ENCODE data around the gene PDCL3. TPM values are rescaled to one million over a fixed set of nuclear protein-coding genes. Genes with fewer than 3 reads are reported as not detected.

PDCL3 gene
- polyA plus RNA-seq, 1 donor (not counting 4 experiments of a cell fraction or from before 2014, with no cell fraction given): 42.2 TPM

- Histone ChIP-seq H2AFZ (ENCODE audit: control insufficient read depth, low read length) (no peak overlapping the region), H3K4me3 (ENCODE audit: control insufficient read depth in 2 of 3, extremely low read depth in 1 of 3, insufficient read depth in 2 of 3, low read depth in 1 of 3, low read length in 3 of 3) (no peak overlapping the region), H3K9me3 (ENCODE audit: control insufficient read depth, low read depth, low read length) (no peaks in the 10 kb centered on the region), H3K79me2 (ENCODE audit: control insufficient read depth, insufficient read depth, low read length) (no peaks in the 10 kb centered on the region), H3K9ac (ENCODE audit: control insufficient read depth, extremely low read depth, insufficient read depth, low read length) (no peak overlapping the region), H4K20me1 (ENCODE audit: control insufficient read depth, extremely low read depth, insufficient read depth, low read length) (no peaks in the 10 kb centered on the region), H3K4me1 (ENCODE audit: control insufficient read depth, extremely low read depth, insufficient read depth, low read length) (no peaks in the 10 kb centered on the region), H3K36me3 (ENCODE audit: control insufficient read depth in 2 of 2, extremely low read depth in 1 of 2, insufficient read depth in 2 of 2, low read length in 2 of 2) (no peaks in the 10 kb centered on the region), H3K9me1 (ENCODE audit: control insufficient read depth, extremely low read depth, insufficient read depth, low read length) (no peaks in the 10 kb centered on the region), H3K27me3 (ENCODE audit: control insufficient read depth, extremely low read depth, insufficient read depth, low read length) (no peaks in the 10 kb centered on the region), H3K4me2 (ENCODE audit: control insufficient read depth, extremely low read depth, insufficient read depth, low read depth, low read length) (no peak overlapping the region), H3K27ac (ENCODE audit: control insufficient read depth, insufficient read depth, low read length) (no peak overlapping the region)
- dilution Hi-C loops (cut with MboI; ENCODE audit: extremely low pct_ligation_motif_present, low sequenced_read_pairs): no loop called here
- TF ChIP-seq EZH2 (IDR thresholded peaks at IDR 0.05; ENCODE audit: low read length): no peak
- no peak for TF ChIP-seq CTCF (optimal IDR thresholded peaks at IDR 0.05 in 1 of 3, IDR thresholded peaks at IDR 0.05 in 1 of 3, conservative IDR thresholded peaks at IDR 0.05 in 1 of 3; ENCODE audit: extremely low read depth in 1 of 3, insufficient read depth in 2 of 3, low read length in 3 of 3)
- DNase-seq (ENCODE audit: low read depth, low spot score) (no peak), FAIRE-seq (no peak)
These were observed 48.6 kb downstream of the PDCL3 start for GRCh38 chr2:100611079-100612029.

GRCh38 chr2:100612388-100613000, 49.7 kb downstream of the PDCL3 start:
- H3K4me2 ChIP-seq (ENCODE audit: control insufficient read depth, extremely low read depth, insufficient read depth, low read depth, low read length): no peak overlapping the region
- H4K20me1 ChIP-seq (ENCODE audit: control insufficient read depth, extremely low read depth, insufficient read depth, low read length): no peaks in the 10 kb centered on the region
- H3K9ac ChIP-seq (ENCODE audit: control insufficient read depth, extremely low read depth, insufficient read depth, low read length): no peak overlapping the region
- DNase-seq (ENCODE audit: low read depth, low spot score) (no peak), FAIRE-seq (no peak)
- no peak for TF ChIP-seq CTCF (optimal IDR thresholded peaks at IDR 0.05 in 1 of 3, IDR thresholded peaks at IDR 0.05 in 1 of 3, conservative IDR thresholded peaks at IDR 0.05 in 1 of 3; ENCODE audit: extremely low read depth in 1 of 3, insufficient read depth in 2 of 3, low read length in 3 of 3)
- TF ChIP-seq EZH2 (IDR thresholded peaks at IDR 0.05; ENCODE audit: low read length): no peak
- no peak overlapping the region for H3K27ac ChIP-seq (ENCODE audit: control insufficient read depth, insufficient read depth, low read length)
- no peak overlapping the region for H3K4me3 ChIP-seq (ENCODE audit: control insufficient read depth in 2 of 3, extremely low read depth in 1 of 3, insufficient read depth in 2 of 3, low read depth in 1 of 3, low read length in 3 of 3)
- no peaks in the 10 kb centered on the region for H3K79me2 ChIP-seq (ENCODE audit: control insufficient read depth, insufficient read depth, low read length)
- H3K9me3 ChIP-seq (ENCODE audit: control insufficient read depth, low read depth, low read length): no peaks in the 10 kb centered on the region
- H3K36me3 ChIP-seq (ENCODE audit: control insufficient read depth in 2 of 2, extremely low read depth in 1 of 2, insufficient read depth in 2 of 2, low read length in 2 of 2): no peaks in the 10 kb centered on the region
- dilution Hi-C loops (cut with MboI; ENCODE audit: extremely low pct_ligation_motif_present, low sequenced_read_pairs): no loop called here
- H3K9me1 ChIP-seq (ENCODE audit: control insufficient read depth, extremely low read depth, insufficient read depth, low read length): no peaks in the 10 kb centered on the region
- H2AFZ ChIP-seq (ENCODE audit: control insufficient read depth, low read length): no peak overlapping the region
- H3K4me1 ChIP-seq (ENCODE audit: control insufficient read depth, extremely low read depth, insufficient read depth, low read length): no peaks in the 10 kb centered on the region
- H3K27me3 ChIP-seq (ENCODE audit: control insufficient read depth, extremely low read depth, insufficient read depth, low read length): no peaks in the 10 kb centered on the region

All from keratinocyte (primary cell).